Right lobe of liver (tissue), 6 donors: ENCODE data around the gene ALOX5. TPM values are rescaled to one million over a fixed set of nuclear protein-coding genes. Genes with fewer than 3 reads are reported as not detected.
A peak's percentile ranks its signal among the peaks of the same experiment; 100 is the strongest.

Experiments
- ATAC-seq, 4 donors: fragments of 200-7000 bp; cut with Tn5 transposase; one replicate each; pipeline ENCODE4 v1.9.1; 2020; ENCODE audit warnings: mild to moderate bottlenecking in 4 of 4, moderate library complexity in 4 of 4
- DNase-seq, 3 donors: peaks; one replicate each; pipeline ENCODE4 v3.0.0-alpha.2; 2020
- H3K27ac ChIP-seq, 3 donors: fragments of 200-600 bp; one replicate each; pipeline ENCODE4 v1.8.0; 2022
- H3K27me3 ChIP-seq, 2 donors: fragments of 200-600 bp; one replicate each; pipeline ENCODE4 v1.8.0; 2022
- H3K36me3 ChIP-seq, 4 donors: fragments of 200-600 bp; sonication (generic) in 1 of 4; one replicate each; pipeline versions ENCODE4 v1.5.1 to v1.8.0; 2017 to 2022; ENCODE audit warnings: control low read depth in 1 of 4
- H3K4me1 ChIP-seq, 4 donors: fragments of 200-600 bp; sonication (generic) in 1 of 4; one replicate each; pipeline versions ENCODE4 v1.5.1 to v1.8.0; 2017 to 2022; ENCODE audit warnings: control low read depth in 1 of 4
- H3K4me3 ChIP-seq, 3 donors: fragments of 200-600 bp; one replicate each; pipeline ENCODE4 v1.8.0; 2022
- H3K9me3 ChIP-seq, 4 donors: fragments of 200-600 bp; sonication (generic) in 1 of 4; one replicate each; pipeline versions ENCODE4 v1.5.1 to v1.8.0; 2017 to 2022; ENCODE audit warnings: control low read depth in 1 of 4
- POLR2A ChIP-seq: fragments of 450-650 bp; IDR thresholded peaks from one replicate; pipeline ENCODE4 v1.6.1; 2017; ENCODE audit warnings: antibody characterized with exemption, mild to moderate bottlenecking
- WGBS: methylation state at CpG from one replicate; pipeline ENCODE4 v1.1.6; 2018; ENCODE audit warnings: low coverage, low lambda C conversion rate; ENCODE audit not compliant: insufficient coverage; ENCODE audit errors: missing lambda C conversion rate; 5-methylcytosine and 5-hydroxymethylcytosine counted together
- intact Hi-C, 2 donors: fragments of 100-400 bp; cut with DNase I; formaldehyde crosslinking; loops; one replicate each; pipeline versions ENCODE4 v1.11.2 to v1.14.1; 2022
- total RNA-seq, 6 experiments: library from RNA; depleted of rRNA in 2 of 6; stranded (reverse); fragments of >200 nt in 2 of 6; fragmentation: NEBNext Ultra II Directional in 3 of 6; extraction: Animal tissue kit (Norgen Biotek cat#: 25700) in 3 of 6; gene quantifications; one replicate each; pipeline versions ENCODE4 v1.1.0 to v1.2.4, GENCODE V29; 2016 to 2023
- TF ChIP-seq, protein P1 (sequence below), 4 donors: fragments of 200-600 bp in 3 of 4; fragments of 450-650 bp in 1 of 4; IDR thresholded peaks; one replicate each; pipeline versions ENCODE4 v1.5.1 to v1.8.0; 2016 to 2022; ENCODE audit warnings: antibody characterized with exemption in 4 of 4, mild to moderate bottlenecking in 2 of 4
- donor health status: DM: no; HTN: yes; CAD: no.
- donor health status: DM: no; HTN: no; CAD: no.
- donor health status: DM: no; HTN: no; CAD: no.
- donor health status: DM: no; HTN: yes; CAD: no.
- donor health status: DM: no; HTN: yes; CAD: no.

Gene ALOX5
- total RNA-seq, 6 experiments from 2014 or later = 3.1 to 10.9 (median 6.6) TPM

GRCh38 chr10:45464958-45465567 is 91.0 kb downstream of the ALOX5 start:
- DNase-seq (peak; percentile 78 to 84 (median 83)), ATAC-seq (peak; percentile 95 to 97 (median 96))
- Histone ChIP-seq H3K36me3 (peaks cover 0 to 25% (median 3%) of the 10 kb centered on the region in 4 donors), H3K27ac (no peak overlapping the region), H3K27me3 (no peaks in the 10 kb centered on the region), H3K4me3 (no peak overlapping the region), H3K4me1 (peaks cover 0 to 35% (median 12%) of the 10 kb centered on the region in 4 donors), H3K9me3 (no peaks in the 10 kb centered on the region)
- TF ChIP-seq, protein P1, sequence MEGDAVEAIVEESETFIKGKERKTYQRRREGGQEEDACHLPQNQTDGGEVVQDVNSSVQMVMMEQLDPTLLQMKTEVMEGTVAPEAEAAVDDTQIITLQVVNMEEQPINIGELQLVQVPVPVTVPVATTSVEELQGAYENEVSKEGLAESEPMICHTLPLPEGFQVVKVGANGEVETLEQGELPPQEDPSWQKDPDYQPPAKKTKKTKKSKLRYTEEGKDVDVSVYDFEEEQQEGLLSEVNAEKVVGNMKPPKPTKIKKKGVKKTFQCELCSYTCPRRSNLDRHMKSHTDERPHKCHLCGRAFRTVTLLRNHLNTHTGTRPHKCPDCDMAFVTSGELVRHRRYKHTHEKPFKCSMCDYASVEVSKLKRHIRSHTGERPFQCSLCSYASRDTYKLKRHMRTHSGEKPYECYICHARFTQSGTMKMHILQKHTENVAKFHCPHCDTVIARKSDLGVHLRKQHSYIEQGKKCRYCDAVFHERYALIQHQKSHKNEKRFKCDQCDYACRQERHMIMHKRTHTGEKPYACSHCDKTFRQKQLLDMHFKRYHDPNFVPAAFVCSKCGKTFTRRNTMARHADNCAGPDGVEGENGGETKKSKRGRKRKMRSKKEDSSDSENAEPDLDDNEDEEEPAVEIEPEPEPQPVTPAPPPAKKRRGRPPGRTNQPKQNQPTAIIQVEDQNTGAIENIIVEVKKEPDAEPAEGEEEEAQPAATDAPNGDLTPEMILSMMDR (IDR thresholded peaks at IDR 0.05) = peak; percentile 88 to 94 (median 92)
- no peak for TF ChIP-seq POLR2A
- intact Hi-C loops = loop anchor here (10.0 kb wide), 2 partner anchors 130 to 210 kb away; partner anchors contain the start of gene ZFAND4 (in 2 of the 2)
- WGBS = 15% methylated on average over 5 of the region's 6 CpGs

DNA sequence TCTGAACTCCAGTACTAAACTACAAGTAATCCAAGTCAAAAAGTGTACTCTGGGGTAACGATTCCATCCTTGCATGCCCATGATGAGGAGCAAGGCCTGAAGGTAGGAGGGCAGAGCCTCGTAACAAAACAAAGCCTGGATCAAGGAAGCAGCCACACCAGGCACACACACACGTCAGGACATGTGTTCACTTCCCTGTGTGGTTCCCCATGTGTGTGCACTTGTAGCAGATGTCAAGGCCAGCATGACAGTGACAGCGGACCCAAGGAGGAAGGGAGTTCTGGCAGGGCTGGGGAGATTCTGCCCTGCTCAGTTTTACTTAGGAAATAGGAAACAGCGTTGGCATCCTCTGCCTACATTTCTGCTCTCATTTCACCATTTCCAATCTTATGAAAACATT is 92.8 kb downstream of the ALOX5 start:
- Histone ChIP-seq H3K4me1 (peaks cover 0 to 48% (median 17%) of the 10 kb centered on the region in 4 donors), H3K36me3 (peaks cover 0 to 8% (median 0%) of the 10 kb centered on the region in 4 donors), H3K27ac (no peak overlapping the region), H3K9me3 (no peaks in the 10 kb centered on the region), H3K4me3 (no peak overlapping the region), H3K27me3 (no peaks in the 10 kb centered on the region)
- WGBS = 69% methylated on average over 4 of the region's 5 CpGs
- intact Hi-C loops = loop anchor here (10.0 kb wide), 2 partner anchors 128 to 208 kb away; partner anchors contain the start of gene ZFAND4 (in 2 of the 2)
- DNase-seq = no peak
- no peak for ATAC-seq
- TF ChIP-seq, protein P1 (IDR thresholded peaks at IDR 0.05) = no peak
- no peak for TF ChIP-seq POLR2A

DNA sequence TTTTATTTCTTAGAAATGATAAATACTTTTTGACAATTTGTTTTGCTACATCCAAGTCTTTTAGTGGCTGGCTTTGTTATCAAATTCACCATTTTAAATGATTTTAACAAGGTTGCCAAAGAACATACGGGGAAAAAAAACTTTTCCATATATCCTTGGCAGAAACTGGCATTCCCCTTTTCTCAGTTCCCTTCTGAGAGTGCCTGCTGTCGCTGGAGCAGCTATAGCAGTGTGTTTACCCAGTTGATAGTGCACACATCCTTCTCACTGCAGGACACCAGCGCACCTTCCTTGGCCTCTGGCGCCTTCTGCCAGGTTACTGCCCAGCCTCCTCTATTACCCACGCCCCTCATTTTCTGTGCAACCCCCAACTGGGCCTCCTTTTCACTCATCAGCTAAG is 94.1 kb downstream of the ALOX5 start:
- intact Hi-C loops = loop anchor here (10.0 kb wide), 2 partner anchors 127 to 207 kb away; partner anchors contain the start of gene ZFAND4 (in 2 of the 2)
- no peak for ATAC-seq
- WGBS = 64% methylated on average over 5 of the region's 5 CpGs
- H3K36me3 ChIP-seq = peaks cover 0 to 4% (median 0%) of the 10 kb centered on the region in 4 donors
- H3K27me3 ChIP-seq = no peaks in the 10 kb centered on the region
- no peak overlapping the region for H3K27ac ChIP-seq
- DNase-seq = no peak
- H3K4me3 ChIP-seq = no peak overlapping the region
- H3K4me1 ChIP-seq = peaks cover 0 to 61% (median 23%) of the 10 kb centered on the region in 4 donors
- H3K9me3 ChIP-seq = no peaks in the 10 kb centered on the region
- TF ChIP-seq, protein P1 (IDR thresholded peaks at IDR 0.05) = no peak
- TF ChIP-seq POLR2A = no peak

DNA sequence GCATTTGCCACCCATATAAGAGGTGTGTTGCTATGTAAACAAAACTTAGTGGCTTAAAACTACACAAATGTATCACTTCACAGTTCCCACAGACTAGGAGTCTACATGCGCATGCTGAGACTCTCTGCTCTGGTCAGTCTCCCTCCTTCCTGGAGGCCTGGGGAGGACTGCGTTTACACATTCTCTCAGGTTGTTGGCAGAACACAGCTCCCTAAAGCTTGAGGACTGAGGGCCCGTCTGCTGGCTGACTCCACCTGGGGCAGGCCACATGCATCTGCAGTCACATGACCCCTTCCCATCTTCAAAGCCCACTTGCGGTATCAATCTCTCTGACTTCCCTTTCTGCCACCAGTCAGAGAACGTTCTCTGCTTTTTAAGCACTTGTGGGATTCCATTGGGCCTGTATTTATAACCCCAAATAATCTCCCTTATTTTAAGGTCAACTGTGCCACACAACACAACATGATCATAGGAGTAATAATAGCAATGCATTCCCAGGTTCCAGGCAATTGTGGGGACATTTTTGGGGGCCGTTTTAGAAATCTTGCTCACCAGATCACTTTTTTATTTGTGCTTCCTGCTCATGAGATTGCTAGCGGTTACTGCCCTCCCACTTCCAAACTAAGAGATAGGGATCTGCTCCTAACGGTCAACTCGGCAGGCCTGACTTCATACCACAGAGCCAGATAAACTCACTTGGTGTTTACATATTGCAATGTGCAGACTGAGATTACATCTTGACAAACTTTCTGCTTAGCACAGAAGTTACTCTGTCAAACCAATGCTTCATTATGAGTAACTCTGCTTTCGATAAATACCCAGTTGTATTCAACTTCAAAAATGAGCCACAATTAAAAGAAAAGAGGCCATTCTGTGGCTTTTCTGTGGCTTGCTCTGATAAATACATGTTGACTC is 96.3 kb downstream of the ALOX5 start:
- peak; percentile 78 to 85 (median 82) for ATAC-seq

More for the DNA sequence above, 96.3 kb downstream of the ALOX5 start:
- H3K27ac ChIP-seq = peak overlapping the region; percentile 73 to 77 (median 76)
- peaks cover 0 to 66% (median 24%) of the 10 kb centered on the region in 4 donors for H3K4me1 ChIP-seq
- 14% methylated on average over 7 of the region's 10 CpGs for WGBS
- H3K9me3 ChIP-seq = no peaks in the 10 kb centered on the region
- H3K27me3 ChIP-seq = no peaks in the 10 kb centered on the region
- intact Hi-C loops = no loop called here
- TF ChIP-seq, protein P1 (IDR thresholded peaks at IDR 0.05) = no peak
- no peak for TF ChIP-seq POLR2A
- H3K36me3 ChIP-seq = no peaks in the 10 kb centered on the region
- DNase-seq = peak; percentile 53 to 78 (median 69)
- no peak overlapping the region for H3K4me3 ChIP-seq
